ENCODE data around the gene PRDX3. TPM values are rescaled to one million over a fixed set of nuclear protein-coding genes. Genes with fewer than 3 reads are reported as not detected.
"Not testable (repeated sequence)": the region's sequence is repeated elsewhere in the genome, so short reads cannot be mapped to it uniquely, and the experiment has no call there.

Gene PRDX3
- total RNA-seq, 3 donors from 2014 or later: 154 to 165 (median 164) TPM

- no peak overlapping the region for H3K27ac ChIP-seq
- H3K4me3 ChIP-seq: no peak overlapping the region
- H3K4me1 ChIP-seq: no peaks in the 10 kb centered on the region
- no peaks in the 10 kb centered on the region for H3K9me3 ChIP-seq
- intact Hi-C loops (cut with DNase I; ENCODE audit: low total_unique reads): no loop called here
- no peaks in the 10 kb centered on the region for H3K27me3 ChIP-seq
- no peaks in the 10 kb centered on the region for H3K36me3 ChIP-seq
- no peak for DNase-seq (ENCODE audit: low spot score in 2 of 2)
- TF ChIP-seq POLR2A (IDR thresholded peaks at IDR 0.05) (no peak), POLR2AphosphoS5 (IDR thresholded peaks at IDR 0.05) (no peak), CTCF (IDR thresholded peaks at IDR 0.05) (no peak)
Measured at GRCh38 chr10:119143657-119144056, 35.0 kb downstream of the PRDX3 start.

- intact Hi-C loops (cut with DNase I; ENCODE audit: low total_unique reads): no loop called here
- Histone ChIP-seq H3K9me3 (no peaks in the 10 kb centered on the region), H3K4me1 (no peaks in the 10 kb centered on the region), H3K27ac (no peak overlapping the region), H3K4me3 (no peak overlapping the region), H3K36me3 (no peaks in the 10 kb centered on the region), H3K27me3 (no peaks in the 10 kb centered on the region)
- TF ChIP-seq CTCF (IDR thresholded peaks at IDR 0.05) (no peak), POLR2A (IDR thresholded peaks at IDR 0.05) (no peak), POLR2AphosphoS5 (IDR thresholded peaks at IDR 0.05) (no peak)
- DNase-seq (ENCODE audit: low spot score in 2 of 2): no peak
Measured at GRCh38 chr10:119140603-119141245, 37.9 kb downstream of the PRDX3 start.

GRCh38 chr10:119139464-119140067 lies 39.0 kb downstream of the PRDX3 start:
- no peaks in the 10 kb centered on the region for H3K9me3 ChIP-seq
- no peak overlapping the region for H3K27ac ChIP-seq
- no peak for DNase-seq (ENCODE audit: low spot score in 2 of 2)
- no peaks in the 10 kb centered on the region for H3K27me3 ChIP-seq
- peak in 1 of 3 donors; percentile 27 for TF ChIP-seq CTCF (IDR thresholded peaks at IDR 0.05)
- TF ChIP-seq POLR2A (IDR thresholded peaks at IDR 0.05): no peak
- no peaks in the 10 kb centered on the region for H3K36me3 ChIP-seq
- H3K4me3 ChIP-seq: no peak overlapping the region
- no peaks in the 10 kb centered on the region for H3K4me1 ChIP-seq
- intact Hi-C loops (cut with DNase I; ENCODE audit: low total_unique reads): no loop called here

GRCh38 chr10:119138346-119139306 lies 40.0 kb downstream of the PRDX3 start:
- peak overlapping the region in 1 of 2 donors; percentile 7 for H3K27ac ChIP-seq

GRCh38 chr10:119137878-119138277 lies 40.7 kb downstream of the PRDX3 start:
- H3K36me3 ChIP-seq; H3K4me1 ChIP-seq; H3K27me3 ChIP-seq; DNase-seq (ENCODE audit: low spot score in 2 of 2); H3K27ac ChIP-seq; H3K4me3 ChIP-seq; H3K9me3 ChIP-seq; intact Hi-C loops (cut with DNase I; ENCODE audit: low total_unique reads): not testable (repeated sequence)

More at GRCh38 chr10:119138346-119139306, 40.0 kb downstream of the PRDX3 start:
- no peaks in the 10 kb centered on the region for H3K27me3 ChIP-seq
- no peak overlapping the region for H3K4me3 ChIP-seq
- intact Hi-C loops (cut with DNase I; ENCODE audit: low total_unique reads): no loop called here
- no peak for TF ChIP-seq POLR2A (IDR thresholded peaks at IDR 0.05)
- no peak for TF ChIP-seq POLR2AphosphoS5 (IDR thresholded peaks at IDR 0.05)
- TF ChIP-seq CTCF (IDR thresholded peaks at IDR 0.05): no peak
- H3K9me3 ChIP-seq: no peaks in the 10 kb centered on the region
- no peak for DNase-seq (ENCODE audit: low spot score in 2 of 2)
- H3K4me1 ChIP-seq: no peaks in the 10 kb centered on the region
- H3K36me3 ChIP-seq: no peaks in the 10 kb centered on the region

Measured in breast epithelium (tissue), 4 donors.